Testis (tissue), 3 donors: ENCODE data around the gene WRAP73. TPM values are rescaled to one million over a fixed set of nuclear protein-coding genes. Genes with fewer than 3 reads are reported as not detected.

Experiments used
- DNase-seq: peaks from one replicate; pipeline ENCODE4 v3.0.0-alpha.2; 2019
- H3K27ac ChIP-seq, 2 donors: fragments of 200-600 bp; sonication (generic); one replicate each; pipeline ENCODE4 v1.5.1; 2019
- H3K27me3 ChIP-seq: fragments of 200-600 bp; sonication (generic); one replicate; pipeline ENCODE4 v1.5.1; 2019
- H3K36me3 ChIP-seq: fragments of 200-600 bp; sonication (generic); one replicate; pipeline ENCODE4 v1.5.1; 2017; ENCODE audit warnings: low read depth; ENCODE audit errors: missing control alignments
- H3K4me1 ChIP-seq: fragments of 200-600 bp; sonication (generic); one replicate; pipeline ENCODE4 v1.5.1; 2019
- H3K4me3 ChIP-seq, 2 donors: fragments of 200-600 bp; sonication (generic); one replicate each; pipeline ENCODE4 v1.5.1; 2017 to 2019
- H3K9me3 ChIP-seq: fragments of 200-600 bp; sonication (generic); one replicate; pipeline ENCODE4 v1.5.1; 2017
- CTCF ChIP-seq, 3 experiments: fragments of 450-650 bp in 2 of 3; fragments of 200-600 bp in 1 of 3; sonication (generic) in 1 of 3; IDR thresholded peaks; one replicate each; pipeline ENCODE4 v1.5.1; 2016 to 2019; ENCODE audit warnings: antibody characterized with exemption in 3 of 3, mild to moderate bottlenecking in 2 of 3, moderate library complexity in 1 of 3
- POLR2A ChIP-seq: fragments of 450-650 bp; IDR thresholded peaks from one replicate; pipeline ENCODE4 v1.6.1; 2017; ENCODE audit warnings: antibody characterized with exemption, mild to moderate bottlenecking, moderate library complexity
- WGBS, 2 donors: methylation state at CpG; one replicate each; pipeline ENCODE4 v1.1.5; 2018; 5-methylcytosine and 5-hydroxymethylcytosine counted together
- intact Hi-C: fragments of 100-400 bp; cut with DNase I; formaldehyde crosslinking; loops from one replicate; pipeline ENCODE4 v1.15.1; 2023; ENCODE audit warnings: low total_unique reads
- polyA plus RNA-seq: library from polyadenylated mRNA; stranded (reverse); fragments of 350-450 nt; fragmentation: Illumina TruSeq; extraction: RNeasy Lipid Tissue Mini Kit (QIAGEN cat#74804); gene quantifications from one replicate; pipeline ENCODE4 v1.2.3, GENCODE V29; 2014; ENCODE audit warnings: low read depth, low replicate concordance; ENCODE audit not compliant: insufficient read depth
- total RNA-seq, 2 donors: library from RNA; depleted of rRNA; stranded (reverse); fragments of >200 nt; gene quantifications; one replicate each; pipeline ENCODE4 v1.2.3, GENCODE V29; 2016

The WRAP73 gene
- total and polyA plus RNA-seq, 3 donors from 2014 or later, result 26.1 to 34.2 (median 32.5) TPM

DNA sequence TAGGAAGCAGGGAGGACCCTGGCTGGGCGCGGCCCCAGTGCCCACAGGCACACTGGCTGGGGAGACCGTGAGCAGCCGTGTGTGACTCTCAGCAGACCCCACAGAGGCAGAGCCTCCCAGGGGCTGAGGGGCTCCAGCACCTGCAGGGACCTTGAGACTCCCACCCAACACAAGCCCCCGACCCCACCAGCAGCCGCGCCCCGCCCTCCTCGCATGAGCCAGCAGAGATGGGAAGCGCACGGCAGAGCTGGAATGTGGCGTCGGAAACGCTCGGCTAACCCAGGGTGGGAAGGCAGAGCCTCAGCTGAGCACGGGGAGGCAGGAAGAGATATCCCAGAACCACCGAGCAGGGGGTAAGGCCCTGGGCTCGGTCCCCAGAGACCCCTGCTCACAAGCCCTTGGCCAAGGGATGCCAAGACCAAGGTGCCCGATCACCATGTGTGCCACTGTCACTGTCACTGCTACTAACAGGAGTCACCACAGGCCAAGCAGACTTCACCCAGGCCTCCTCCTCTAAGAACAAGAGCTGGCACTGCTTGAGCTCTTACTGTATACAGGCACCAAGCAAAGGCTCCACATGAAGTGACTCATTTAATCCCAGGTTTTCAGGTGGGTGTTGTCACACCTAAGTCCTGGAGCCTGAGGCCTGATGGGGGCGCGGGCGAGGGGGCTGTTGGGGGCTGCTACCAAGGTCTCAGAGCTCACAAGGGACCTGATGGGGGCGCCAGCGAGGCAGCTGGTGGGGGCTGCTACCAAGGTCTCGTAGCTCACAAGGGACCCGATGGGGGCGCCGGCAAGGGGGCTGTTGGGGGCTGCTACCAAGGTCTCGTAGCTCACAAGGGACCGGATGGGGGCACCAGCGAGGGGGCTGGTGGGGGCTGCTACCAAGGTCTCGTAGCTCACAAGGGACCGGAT is 58.7 kb downstream of the WRAP73 start:
- H3K4me1 ChIP-seq, result no peaks in the 10 kb centered on the region
- no peaks in the 10 kb centered on the region for H3K27me3 ChIP-seq
- DNase-seq, result no peak
- intact Hi-C loops, result no loop called here
- whole genome bisulfite sequencing, 2 donors, result 94 to 96% methylated on average over 14 to 30 of the region's 33 CpGs
- H3K36me3 ChIP-seq, result no peaks in the 10 kb centered on the region
- TF ChIP-seq CTCF (IDR thresholded peaks at IDR 0.05), result no peak
- TF ChIP-seq POLR2A, result no peak
- H3K27ac ChIP-seq, result no peak overlapping the region
- no peaks in the 10 kb centered on the region for H3K9me3 ChIP-seq
- H3K4me3 ChIP-seq, result no peak overlapping the region

DNA sequence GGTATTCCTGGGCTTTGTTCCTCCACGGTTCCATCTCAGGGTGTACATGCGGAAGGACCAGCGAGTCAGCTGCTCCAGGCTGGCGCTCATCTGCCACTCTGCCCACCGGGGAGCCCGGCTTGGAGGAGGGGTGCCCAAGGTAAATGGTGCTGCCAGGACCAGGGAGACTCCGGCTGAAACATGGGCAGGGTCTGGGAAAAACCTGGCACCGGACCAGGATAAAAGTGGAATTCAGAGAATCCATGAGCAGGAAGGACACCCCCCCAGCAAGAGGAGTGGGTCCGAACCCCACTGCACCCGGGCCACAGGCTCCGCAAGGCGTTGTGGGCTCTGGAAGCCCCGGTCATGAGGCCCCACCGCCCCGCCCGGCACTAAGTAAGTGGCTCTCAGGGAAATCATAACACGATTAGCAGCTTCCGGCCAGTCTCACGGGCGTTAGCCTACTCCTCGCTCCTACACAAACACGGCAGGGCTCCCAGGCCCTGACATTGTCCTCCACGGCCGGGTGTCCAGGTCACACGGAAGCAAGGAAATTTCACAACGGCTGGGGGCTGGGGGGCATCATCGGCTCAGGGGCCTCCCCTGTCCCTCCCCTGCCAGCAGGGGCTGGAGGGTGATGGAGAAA is 59.7 kb downstream of the WRAP73 start:
- intact Hi-C loops, result no loop called here
- Histone ChIP-seq H3K4me3 (no peak overlapping the region), H3K36me3 (no peaks in the 10 kb centered on the region), H3K4me1 (no peaks in the 10 kb centered on the region), H3K27ac (no peak overlapping the region), H3K9me3 (no peaks in the 10 kb centered on the region), H3K27me3 (no peaks in the 10 kb centered on the region)
- no peak for TF ChIP-seq POLR2A
- no peak for TF ChIP-seq CTCF (IDR thresholded peaks at IDR 0.05)
- DNase-seq, result no peak
- 70 to 77% methylated on average over 11 to 27 of the region's 27 CpGs for WGBS, 2 donors

GRCh38 chr1:3588395-3588794 is 61.5 kb downstream of the WRAP73 start:
- intact Hi-C loops, result no loop called here
- no peaks in the 10 kb centered on the region for H3K9me3 ChIP-seq
- H3K27me3 ChIP-seq, result no peaks in the 10 kb centered on the region
- H3K4me1 ChIP-seq, result no peaks in the 10 kb centered on the region
- no peak for DNase-seq
- no peak overlapping the region for H3K4me3 ChIP-seq
- H3K27ac ChIP-seq, result no peak overlapping the region
- 92% methylated on average over 5 of the region's 5 CpGs; no CpG with 5 or more reads in 1 of the 2 donors for WGBS, 2 donors
- no peaks in the 10 kb centered on the region for H3K36me3 ChIP-seq
- TF ChIP-seq CTCF (IDR thresholded peaks at IDR 0.05) (no peak), POLR2A (no peak)

GRCh38 chr1:3586986-3587759 is 62.7 kb downstream of the WRAP73 start:
- no peaks in the 10 kb centered on the region for H3K4me1 ChIP-seq
- no peak for DNase-seq

More at GRCh38 chr1:3586986-3587759, 62.7 kb downstream of the WRAP73 start:
- intact Hi-C loops, result no loop called here
- H3K27me3 ChIP-seq, result no peaks in the 10 kb centered on the region
- H3K9me3 ChIP-seq, result no peaks in the 10 kb centered on the region
- TF ChIP-seq CTCF (IDR thresholded peaks at IDR 0.05) (no peak), POLR2A (no peak)
- 79 to 90% methylated on average over 24 of the region's 24 CpGs for WGBS, 2 donors
- H3K4me3 ChIP-seq, result no peak overlapping the region
- H3K27ac ChIP-seq, result no peak overlapping the region
- no peaks in the 10 kb centered on the region for H3K36me3 ChIP-seq
